Measurements from ENCODE around the gene NDUFS7.

GRCh38 chr19:1373042-1373533 is 10.6 kb upstream of the NDUFS7 start:
- no peak for TF ChIP-seq POLR2AphosphoS5 (IDR thresholded peaks at IDR 0.05)
- TF ChIP-seq CTCF (IDR thresholded peaks at IDR 0.05), result no peak
- no peak for TF ChIP-seq EP300 (IDR thresholded peaks at IDR 0.05)
- no peak for TF ChIP-seq POLR2A (IDR thresholded peaks at IDR 0.05)
